Naive thymus-derived CD4-positive, alpha-beta T cell (primary cell): ENCODE data around the gene WSCD2. TPM values are rescaled to one million over a fixed set of nuclear protein-coding genes. Genes with fewer than 3 reads are reported as not detected.

Experiments
- ATAC-seq: fragments of 150-1000 bp; cut with Tn5 transposase; 2 replicates; pipeline ENCODE4 v1.10.0; 2021; ENCODE audit warnings: mild to moderate bottlenecking, moderate library complexity
- CTCF ChIA-PET: fragments of 350-600 bp; sonication (Branson Sonifier 250); formaldehyde crosslinking; loops from one replicate; lab custom pipeline; 2021; ENCODE audit warnings: antibody characterized with exemption; lab: Charles Lee
- POLR2A ChIA-PET: fragments of 350-600 bp; sonication (Branson Sonifier 250); formaldehyde crosslinking; loops from one replicate; lab custom pipeline; 2021; ENCODE audit warnings: antibody characterized with exemption, inconsistent platforms; lab: Charles Lee
- DNase-seq, 9 donors: peaks; one replicate each; pipeline versions ENCODE4 v3.0.0 to v3.0.0-alpha.2; 2020 to 2022; ENCODE audit warnings: mixed read lengths in 1 of 9
- H3K27ac ChIP-seq: one replicate; pipeline ENCODE4 v1.7.0; 2013; ENCODE audit warnings: mild to moderate bottlenecking, low read depth, low read length, moderate library complexity
- H3K27me3 ChIP-seq, 2 donors: one replicate each; pipeline ENCODE4 v1.7.0; 2013; ENCODE audit warnings: low read length in 2 of 2, mild to moderate bottlenecking in 2 of 2, moderate library complexity in 2 of 2; ENCODE audit not compliant: control insufficient read depth in 2 of 2, insufficient read depth in 2 of 2
- H3K36me3 ChIP-seq, 3 experiments: 1 replicate in 2 of 3; 2 replicates in 1 of 3; pipeline ENCODE4 v1.7.0; 2013; ENCODE audit warnings: low read length in 3 of 3, mild to moderate bottlenecking in 3 of 3, moderate library complexity in 1 of 3; ENCODE audit not compliant: insufficient read depth in 3 of 3, control insufficient read depth in 2 of 3
- H3K4me1 ChIP-seq, 2 donors: one replicate each; pipeline ENCODE4 v1.7.0; 2013; ENCODE audit warnings: low read length in 2 of 2, mild to moderate bottlenecking in 2 of 2, moderate library complexity in 1 of 2; ENCODE audit not compliant: control insufficient read depth in 2 of 2, insufficient read depth in 2 of 2
- H3K4me3 ChIP-seq: 2 replicates; pipeline ENCODE4 v1.7.0; 2013; ENCODE audit warnings: mild to moderate bottlenecking, low read length
- H3K9me3 ChIP-seq, 3 experiments: 1 replicate in 2 of 3; 2 replicates in 1 of 3; pipeline ENCODE4 v1.7.0; 2013; ENCODE audit warnings: low read length in 3 of 3; ENCODE audit not compliant: control insufficient read depth in 2 of 3
- H3K27ac Mint-ChIP-seq, 9 donors: one replicate each; pipeline ENCODE4 v1.8.0; 2020 to 2022; ENCODE audit warnings: mixed read lengths in 9 of 9, mild to moderate bottlenecking in 8 of 9, moderate library complexity in 5 of 9, inconsistent platforms in 2 of 9
- H3K27me3 Mint-ChIP-seq, 5 donors: one replicate each; pipeline ENCODE4 v1.8.0; 2021 to 2022; ENCODE audit warnings: mixed read lengths in 5 of 5, mild to moderate bottlenecking in 1 of 5
- H3K36me3 Mint-ChIP-seq, 5 donors: one replicate each; pipeline ENCODE4 v1.8.0; 2020 to 2022; ENCODE audit warnings: mixed read lengths in 5 of 5, mild to moderate bottlenecking in 3 of 5, inconsistent platforms in 1 of 5
- H3K4me1 Mint-ChIP-seq, 7 donors: one replicate each; pipeline ENCODE4 v1.8.0; 2020 to 2022; ENCODE audit warnings: mixed read lengths in 7 of 7, mild to moderate bottlenecking in 3 of 7, inconsistent platforms in 1 of 7
- H3K4me3 Mint-ChIP-seq, 10 donors: one replicate each; pipeline ENCODE4 v1.8.0; 2020 to 2022; ENCODE audit warnings: mild to moderate bottlenecking in 10 of 10, mixed read lengths in 10 of 10, moderate library complexity in 6 of 10, inconsistent platforms in 2 of 10
- H3K9me3 Mint-ChIP-seq, 11 donors: one replicate each; pipeline ENCODE4 v1.8.0; 2020 to 2022; ENCODE audit warnings: mixed read lengths in 11 of 11, mild to moderate bottlenecking in 4 of 11, inconsistent platforms in 1 of 11, moderate library complexity in 1 of 11
- intact Hi-C, 2 donors: fragments of 100-400 bp; cut with micrococcal nuclease; formaldehyde crosslinking; loops; one replicate each; pipeline ENCODE4 v1.15.1; 2023
- polyA plus RNA-seq, 2 donors: library from polyadenylated mRNA; unstranded; fragments of 300-500 nt; fragmentation: Illumina TruSeq; gene quantifications; one replicate each; pipeline ENCODE4 v1.2.3, GENCODE V29; 2021
- total RNA-seq, 6 experiments: library from RNA in 5 of 6; stranded (reverse) in 5 of 6; gene quantifications; 1 replicate in 5 of 6; 2 replicates in 1 of 6; pipeline ENCODE4 v1.2.3 and lab custom pipeline; 2021 to 2026

Gene WSCD2
- total and polyA plus RNA-seq, 7 experiments from 2014 or later: not detected

- DNase-seq (no peak), ATAC-seq (no peak)
- H3K4me1 ChIP-seq: no peaks in the 10 kb centered on the region
- no peaks in the 10 kb centered on the region for H3K36me3 ChIP-seq
- Mint-ChIP-seq H3K27me3 (peaks cover 0 to 29% (median 20%) of the 10 kb centered on the region in 5 donors), H3K9me3 (peaks cover 2 to 30% (median 16%) of the 10 kb centered on the region in 11 donors), H3K36me3 (no peaks in the 10 kb centered on the region), H3K4me1 (peaks cover 0 to 3% (median 0%) of the 10 kb centered on the region in 7 donors), H3K4me3 (no peak overlapping the region), H3K27ac (no peak overlapping the region)
- H3K9me3 ChIP-seq: peaks cover 0 to 11% (median 0%) of the 10 kb centered on the region in 3 experiments
- ChIA-PET POLR2A (no interaction called here), CTCF (no interaction called here)
- H3K4me3 ChIP-seq: no peak overlapping the region
- H3K27me3 ChIP-seq: no peaks in the 10 kb centered on the region
- no peak overlapping the region for H3K27ac ChIP-seq
- intact Hi-C loops: no loop called here
Measured at GRCh38 chr12:108257004-108257403, 127.9 kb downstream of the WSCD2 start.

- no peaks in the 10 kb centered on the region for H3K4me1 ChIP-seq
- no peaks in the 10 kb centered on the region for H3K27me3 ChIP-seq
- Mint-ChIP-seq H3K27me3 (peaks cover 0 to 26% (median 14%) of the 10 kb centered on the region in 5 donors), H3K27ac (no peak overlapping the region), H3K9me3 (peaks cover 2 to 31% (median 16%) of the 10 kb centered on the region in 11 donors), H3K4me1 (peaks cover 0 to 3% (median 0%) of the 10 kb centered on the region in 7 donors), H3K4me3 (no peak overlapping the region), H3K36me3 (no peaks in the 10 kb centered on the region)
- intact Hi-C loops: no loop called here
- no peak overlapping the region for H3K27ac ChIP-seq
- CTCF ChIA-PET: no interaction called here
- H3K9me3 ChIP-seq: peaks cover 0 to 11% (median 0%) of the 10 kb centered on the region in 3 experiments
- ATAC-seq: no peak
- DNase-seq: no peak
- H3K4me3 ChIP-seq: no peak overlapping the region
- POLR2A ChIA-PET: no interaction called here
- no peaks in the 10 kb centered on the region for H3K36me3 ChIP-seq
Measured at GRCh38 chr12:108257610-108258106, 128.6 kb downstream of the WSCD2 start.

- ATAC-seq (no peak), DNase-seq (no peak)
- intact Hi-C loops: no loop called here
- no peaks in the 10 kb centered on the region for H3K4me1 ChIP-seq
- Mint-ChIP-seq H3K36me3 (no peaks in the 10 kb centered on the region), H3K9me3 (peaks cover 2 to 37% (median 16%) of the 10 kb centered on the region in 11 donors), H3K27ac (no peak overlapping the region), H3K4me3 (no peak overlapping the region), H3K27me3 (peaks cover 0 to 21% (median 11%) of the 10 kb centered on the region in 5 donors), H3K4me1 (no peaks in the 10 kb centered on the region)
- H3K9me3 ChIP-seq: peaks cover 0 to 11% (median 0%) of the 10 kb centered on the region in 3 experiments
- no peaks in the 10 kb centered on the region for H3K27me3 ChIP-seq
- H3K4me3 ChIP-seq: no peak overlapping the region
- H3K27ac ChIP-seq: no peak overlapping the region
- ChIA-PET POLR2A (no interaction called here), CTCF (no interaction called here)
- H3K36me3 ChIP-seq: no peaks in the 10 kb centered on the region
Measured at GRCh38 chr12:108260039-108260438, 131.0 kb downstream of the WSCD2 start.

GRCh38 chr12:108260969-108261368 is 131.9 kb downstream of the WSCD2 start:
- no peaks in the 10 kb centered on the region for H3K4me1 Mint-ChIP-seq
- H3K9me3 Mint-ChIP-seq: peaks cover 2 to 38% (median 20%) of the 10 kb centered on the region in 11 donors
- no peaks in the 10 kb centered on the region for H3K36me3 Mint-ChIP-seq
- H3K27me3 ChIP-seq: no peaks in the 10 kb centered on the region
- POLR2A ChIA-PET: no interaction called here
- intact Hi-C loops: no loop called here
- H3K27me3 Mint-ChIP-seq: peaks cover 0 to 21% (median 14%) of the 10 kb centered on the region in 5 donors
- DNase-seq (no peak), ATAC-seq (no peak)
- CTCF ChIA-PET: no interaction called here
- no peaks in the 10 kb centered on the region for H3K36me3 ChIP-seq
- H3K9me3 ChIP-seq: peaks cover 0 to 11% (median 0%) of the 10 kb centered on the region in 3 experiments
- no peak overlapping the region for H3K27ac Mint-ChIP-seq
- no peak overlapping the region for H3K4me3 Mint-ChIP-seq
- H3K4me3 ChIP-seq: no peak overlapping the region
- no peak overlapping the region for H3K27ac ChIP-seq
- no peaks in the 10 kb centered on the region for H3K4me1 ChIP-seq

GRCh38 chr12:108265505-108265904 is 136.4 kb downstream of the WSCD2 start:
- Histone ChIP-seq H3K9me3 (peaks cover 0 to 3% (median 0%) of the 10 kb centered on the region in 3 experiments), H3K27ac (no peak overlapping the region), H3K4me1 (no peaks in the 10 kb centered on the region), H3K27me3 (no peaks in the 10 kb centered on the region), H3K36me3 (no peaks in the 10 kb centered on the region), H3K4me3 (no peak overlapping the region)
- POLR2A ChIA-PET: no interaction called here
- intact Hi-C loops: no loop called here
- Mint-ChIP-seq H3K4me3 (no peak overlapping the region), H3K4me1 (no peaks in the 10 kb centered on the region), H3K9me3 (peaks cover 2 to 26% (median 10%) of the 10 kb centered on the region in 11 donors), H3K27ac (no peak overlapping the region), H3K36me3 (peaks cover 0 to 3% (median 0%) of the 10 kb centered on the region in 5 donors), H3K27me3 (peaks cover 0 to 34% (median 18%) of the 10 kb centered on the region in 5 donors)
- no peak for DNase-seq
- CTCF ChIA-PET: no interaction called here
- no peak for ATAC-seq

- no peaks in the 10 kb centered on the region for H3K36me3 ChIP-seq
- H3K4me1 ChIP-seq: no peaks in the 10 kb centered on the region
- H3K36me3 Mint-ChIP-seq: peaks cover 0 to 3% (median 0%) of the 10 kb centered on the region in 5 donors
- ChIA-PET CTCF (no interaction called here), POLR2A (no interaction called here)
- H3K9me3 ChIP-seq: no peaks in the 10 kb centered on the region
- H3K27ac Mint-ChIP-seq: no peak overlapping the region
- no peak overlapping the region for H3K4me3 ChIP-seq
- DNase-seq (no peak), ATAC-seq (no peak)
- H3K4me3 Mint-ChIP-seq: no peak overlapping the region
- intact Hi-C loops: no loop called here
- H3K4me1 Mint-ChIP-seq: no peaks in the 10 kb centered on the region
- H3K27ac ChIP-seq: no peak overlapping the region
- peaks cover 0 to 20% (median 4%) of the 10 kb centered on the region in 11 donors for H3K9me3 Mint-ChIP-seq
- H3K27me3 Mint-ChIP-seq: peaks cover 0 to 34% (median 22%) of the 10 kb centered on the region in 5 donors
- H3K27me3 ChIP-seq: no peaks in the 10 kb centered on the region
Measured at GRCh38 chr12:108266131-108266530, 137.0 kb downstream of the WSCD2 start.

GRCh38 chr12:108267450-108267849 is 138.4 kb downstream of the WSCD2 start:
- Histone ChIP-seq H3K27me3 (no peaks in the 10 kb centered on the region), H3K27ac (no peak overlapping the region), H3K4me1 (no peaks in the 10 kb centered on the region), H3K9me3 (no peaks in the 10 kb centered on the region), H3K4me3 (no peak overlapping the region), H3K36me3 (no peaks in the 10 kb centered on the region)
- no peaks in the 10 kb centered on the region for H3K4me1 Mint-ChIP-seq
- peaks cover 0 to 34% (median 21%) of the 10 kb centered on the region in 5 donors for H3K27me3 Mint-ChIP-seq
- POLR2A ChIA-PET: no interaction called here
- no peak overlapping the region for H3K4me3 Mint-ChIP-seq
- peaks cover 0 to 3% (median 0%) of the 10 kb centered on the region in 5 donors for H3K36me3 Mint-ChIP-seq
- DNase-seq (no peak), ATAC-seq (no peak)
- intact Hi-C loops: no loop called here
- CTCF ChIA-PET: no interaction called here
- peaks cover 0 to 12% (median 3%) of the 10 kb centered on the region in 11 donors for H3K9me3 Mint-ChIP-seq
- no peak overlapping the region for H3K27ac Mint-ChIP-seq
